Activated gamma-delta T cell treated with Interleukin-2 at 50 U/mL for 16 hours (primary cell): ENCODE results near the gene FBXO34.

Experiments
- DNase-seq: peaks from one replicate; pipeline ENCODE4 v3.0.0-alpha.2; 2020

FBXO34 gene

GRCh38 chr14:55270832-55271571 lies at the start of gene FBXO34:
TSS of gene FBXO34 (plus strand) at chr14:55271421. CDS start at chr14:55350391, 78,970 bp downstream.
- DNase-seq: peak; percentile 100

- no peak for DNase-seq
Measured at GRCh38 chr14:55221968-55222367, 49.3 kb upstream of the FBXO34 start.

GRCh38 chr14:55223364-55223763 lies 47.9 kb upstream of the FBXO34 start:
- no peak for DNase-seq

- DNase-seq: no peak
Measured at GRCh38 chr14:55228261-55228660, 43.0 kb upstream of the FBXO34 start.

GRCh38 chr14:55233591-55233990 lies 37.6 kb upstream of the FBXO34 start:
- no peak for DNase-seq

GRCh38 chr14:55238019-55238680 lies 33.1 kb upstream of the FBXO34 start:
- no peak for DNase-seq

- DNase-seq: no peak
Measured at GRCh38 chr14:55239320-55239719, 31.9 kb upstream of the FBXO34 start.

GRCh38 chr14:55240526-55241178 lies 30.6 kb upstream of the FBXO34 start:
- DNase-seq: no peak

- no peak for DNase-seq
Measured at GRCh38 chr14:55241673-55242072, 29.5 kb upstream of the FBXO34 start.

- no peak for DNase-seq
Measured at GRCh38 chr14:55243386-55243785, 27.8 kb upstream of the FBXO34 start.

GRCh38 chr14:55243813-55244212 lies 27.4 kb upstream of the FBXO34 start:
- DNase-seq: no peak

GRCh38 chr14:55245657-55246268 lies 25.5 kb upstream of the FBXO34 start:
- peak; percentile 25 for DNase-seq

- DNase-seq: no peak
Measured at GRCh38 chr14:55248411-55248810, 22.8 kb upstream of the FBXO34 start.

GRCh38 chr14:55249423-55249822 lies 21.8 kb upstream of the FBXO34 start:
- no peak for DNase-seq

- no peak for DNase-seq
Measured at GRCh38 chr14:55253276-55253675, 17.9 kb upstream of the FBXO34 start.

- DNase-seq: no peak
Measured at GRCh38 chr14:55254581-55254980, 16.6 kb upstream of the FBXO34 start.

GRCh38 chr14:55255979-55256378 lies 15.2 kb upstream of the FBXO34 start:
- no peak for DNase-seq

GRCh38 chr14:55256586-55256985 lies 14.6 kb upstream of the FBXO34 start:
- DNase-seq: no peak

GRCh38 chr14:55265197-55265596 lies 6.0 kb upstream of the FBXO34 start:
- DNase-seq: no peak

- DNase-seq: no peak
Measured at GRCh38 chr14:55267820-55268219, 3.4 kb upstream of the FBXO34 start.

- peak; percentile 22 for DNase-seq
Measured at GRCh38 chr14:55271572-55272298, 514 bp downstream of the FBXO34 start.

GRCh38 chr14:55272387-55272786 lies 1.2 kb downstream of the FBXO34 start:
- no peak for DNase-seq

GRCh38 chr14:55272922-55273321 lies 1.7 kb downstream of the FBXO34 start:
- DNase-seq: no peak
